NCI-H748 treated with DMSO at 0.1 percent for 48 hours (cell line): ENCODE measurements around the gene DEF6.
A peak's percentile ranks its signal among the peaks of the same experiment; 100 is the strongest.
"Not testable (repeated sequence)": the region's sequence is repeated elsewhere in the genome, so short reads cannot be mapped to it uniquely, and the experiment has no call there.

Source experiments
- DNase-seq: peaks from one replicate; lab custom pipeline; 2025; lab: John Stamatoyannopoulos, UW

DEF6 gene

DNA sequence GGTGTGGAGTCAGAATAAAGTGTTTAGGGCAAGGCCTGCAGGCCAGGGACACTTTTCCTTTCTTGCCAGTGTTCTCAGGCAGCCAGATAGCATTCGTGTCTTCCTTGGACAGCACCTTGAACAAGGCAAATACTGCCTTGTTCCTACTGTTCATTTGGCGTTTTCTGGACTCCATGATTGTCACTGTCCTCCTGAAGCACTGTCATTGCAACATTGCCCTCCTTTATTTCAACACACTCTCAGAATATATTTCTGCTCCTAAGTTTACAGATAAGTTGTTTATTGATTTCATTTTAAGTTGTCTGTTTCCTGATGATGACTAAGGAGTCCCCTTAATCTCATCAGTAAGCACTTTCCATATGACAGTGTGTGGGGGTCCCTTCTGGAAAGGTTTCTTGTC, 15.1 kb upstream of the DEF6 start:
- DNase-seq = no peak

DNA sequence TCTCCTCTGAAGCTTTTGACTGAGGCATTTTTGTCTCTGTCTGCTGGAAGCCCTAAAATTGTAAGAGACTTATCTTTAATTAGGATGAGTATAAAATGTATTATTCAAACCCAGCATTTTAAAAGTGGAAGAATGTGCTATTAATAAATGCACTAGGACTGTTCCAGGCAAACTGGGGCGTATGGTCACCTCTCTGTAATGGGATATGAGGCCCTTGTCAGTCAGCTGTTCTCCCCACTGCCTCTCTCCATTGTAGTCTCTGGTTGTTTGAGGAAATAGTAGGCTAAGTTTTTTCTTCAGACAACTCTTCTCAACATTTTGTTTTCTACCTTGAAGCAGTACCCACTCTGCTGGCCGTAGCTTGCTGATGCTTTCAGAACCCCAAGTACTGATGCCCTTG, 14.3 kb upstream of the DEF6 start:
- no peak for DNase-seq

DNA sequence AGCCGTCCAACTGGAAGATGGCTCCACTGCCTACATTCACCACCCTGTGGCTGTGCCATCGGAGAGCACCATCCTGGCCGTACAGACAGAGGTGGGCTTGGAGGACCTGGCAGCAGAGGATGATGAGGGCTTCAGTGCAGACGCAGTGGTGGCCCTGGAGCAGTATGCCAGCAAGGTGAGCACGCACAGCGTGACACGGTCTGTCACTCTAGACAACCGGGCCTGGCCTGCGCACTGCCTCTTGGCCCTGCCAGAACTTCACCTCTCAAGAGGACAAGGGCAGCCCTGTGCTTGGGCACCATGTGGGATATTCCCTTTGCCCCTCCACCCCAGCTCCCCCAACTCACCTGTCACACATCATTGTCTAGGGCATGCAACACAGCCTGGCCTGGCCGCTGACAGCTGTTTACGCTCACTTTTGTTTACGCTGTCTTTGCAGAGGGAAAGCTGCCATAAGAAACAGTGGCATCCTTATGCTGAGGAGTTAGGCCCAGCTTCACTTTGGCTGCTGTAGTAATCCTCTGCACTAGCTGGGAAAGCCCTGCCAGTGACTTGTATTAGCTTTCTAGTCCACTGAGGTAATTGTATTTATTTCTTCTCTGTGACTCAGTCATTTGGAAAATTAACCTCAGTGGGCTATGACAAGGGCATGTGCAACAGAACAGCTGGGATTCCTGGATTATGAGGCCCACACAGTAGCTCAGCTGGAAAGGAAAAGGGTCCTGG, 9.8 kb upstream of the DEF6 start:
- DNase-seq = no peak

DNA sequence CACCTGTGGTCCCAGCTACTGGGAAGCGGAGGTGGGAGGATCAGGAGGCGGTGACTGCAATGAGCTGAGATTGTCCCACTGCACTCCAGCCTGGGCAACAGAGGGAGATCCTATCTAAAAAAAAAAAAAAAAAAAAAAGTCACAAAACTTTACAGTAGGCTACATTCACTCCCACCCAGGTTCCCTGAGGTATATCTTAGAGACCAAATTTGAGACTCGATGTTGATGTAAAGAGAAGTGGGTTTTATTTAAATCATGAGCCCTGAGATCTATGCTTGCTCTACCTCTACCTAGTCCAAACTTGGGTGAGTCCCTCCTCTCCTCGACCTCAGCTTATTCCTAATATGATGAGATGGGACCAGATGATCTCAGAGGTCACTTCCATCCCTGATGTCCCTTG, 8.8 kb upstream of the DEF6 start:
- DNase-seq = no peak

DNA sequence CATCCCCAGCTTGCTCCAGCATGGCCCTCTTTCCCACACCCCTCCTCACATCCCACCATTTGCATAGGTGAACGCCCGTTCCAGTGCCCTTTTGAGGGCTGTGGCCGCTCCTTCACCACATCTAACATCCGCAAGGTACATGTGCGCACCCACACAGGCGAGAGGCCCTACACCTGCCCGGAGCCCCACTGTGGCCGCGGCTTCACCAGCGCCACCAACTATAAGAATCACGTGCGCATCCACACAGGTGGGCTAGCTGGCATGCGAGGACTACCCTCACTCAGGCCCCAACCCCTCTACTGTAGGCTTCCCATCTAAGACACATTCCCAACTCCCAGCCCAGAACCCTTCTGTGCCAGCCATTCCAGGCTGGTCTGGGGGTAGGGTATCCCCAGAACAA, 6.1 kb upstream of the DEF6 start:
- DNase-seq = no peak

DNA sequence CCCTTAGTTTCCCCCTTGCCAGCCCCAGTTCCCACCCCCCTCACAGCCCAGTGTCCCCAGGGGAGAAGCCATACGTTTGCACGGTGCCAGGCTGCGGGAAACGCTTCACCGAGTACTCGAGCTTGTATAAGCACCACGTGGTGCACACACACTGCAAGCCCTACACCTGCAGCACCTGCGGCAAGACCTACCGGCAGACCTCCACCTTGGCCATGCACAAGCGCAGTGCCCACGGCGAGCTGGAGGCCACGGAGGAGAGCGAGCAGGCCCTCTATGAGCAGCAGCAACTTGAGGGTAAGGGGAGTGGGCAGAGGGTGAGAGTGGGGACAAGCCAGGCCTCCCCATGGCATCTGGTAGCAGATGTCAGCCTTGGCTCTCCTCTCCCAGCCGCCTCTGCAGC, 5.1 kb upstream of the DEF6 start:
- no peak for DNase-seq

DNA sequence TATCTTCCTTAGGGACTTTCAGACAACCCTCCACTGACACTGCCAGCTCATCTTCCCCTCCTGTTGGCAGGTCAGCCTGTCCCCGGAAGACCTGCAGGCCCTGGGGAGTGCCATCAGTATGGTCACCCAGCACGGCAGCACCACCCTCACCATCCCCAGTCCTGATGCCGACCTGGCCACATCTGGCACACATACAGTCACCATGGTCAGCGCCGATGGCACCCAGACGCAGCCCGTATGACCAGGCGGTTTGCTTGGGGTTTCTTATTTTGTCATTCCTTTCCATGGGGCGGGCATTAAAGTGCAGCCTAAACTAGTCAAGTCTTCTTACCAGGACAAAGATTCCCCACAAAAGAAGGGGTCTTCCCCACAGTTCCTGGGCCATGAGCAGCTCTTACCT, 3.9 kb upstream of the DEF6 start:
- DNase-seq = no peak

DNA sequence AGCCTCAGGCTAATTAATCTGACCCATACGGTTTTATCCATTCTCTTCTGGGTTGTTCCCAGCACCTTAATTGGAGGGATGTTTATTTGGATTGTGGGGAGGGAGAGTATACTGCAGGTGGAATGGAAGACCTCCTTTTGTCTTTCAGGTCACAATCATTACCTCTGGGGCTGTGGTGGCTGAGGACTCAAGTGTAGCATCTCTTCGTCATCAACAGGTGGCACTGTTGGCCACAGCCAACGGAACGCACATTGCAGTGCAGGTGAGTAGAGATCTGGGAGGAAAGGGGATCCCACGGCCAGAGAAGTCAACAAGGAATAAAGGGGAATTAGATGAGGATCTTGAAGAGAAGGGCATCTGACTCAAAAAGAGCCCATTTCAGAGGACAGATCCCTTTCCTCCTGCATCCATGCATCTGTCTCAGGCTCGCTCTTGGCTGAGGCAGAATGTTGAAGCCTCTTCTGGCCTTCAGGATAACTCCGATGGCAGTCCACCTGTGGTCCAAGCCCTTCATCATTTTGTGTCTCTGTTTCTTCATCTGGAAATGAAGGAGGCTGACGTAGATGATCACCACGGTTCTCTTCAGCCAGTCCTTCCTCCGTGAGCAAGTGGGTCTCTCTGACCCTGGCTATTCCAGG, 3.2 kb upstream of the DEF6 start:
- peak; percentile 82 for DNase-seq

DNA sequence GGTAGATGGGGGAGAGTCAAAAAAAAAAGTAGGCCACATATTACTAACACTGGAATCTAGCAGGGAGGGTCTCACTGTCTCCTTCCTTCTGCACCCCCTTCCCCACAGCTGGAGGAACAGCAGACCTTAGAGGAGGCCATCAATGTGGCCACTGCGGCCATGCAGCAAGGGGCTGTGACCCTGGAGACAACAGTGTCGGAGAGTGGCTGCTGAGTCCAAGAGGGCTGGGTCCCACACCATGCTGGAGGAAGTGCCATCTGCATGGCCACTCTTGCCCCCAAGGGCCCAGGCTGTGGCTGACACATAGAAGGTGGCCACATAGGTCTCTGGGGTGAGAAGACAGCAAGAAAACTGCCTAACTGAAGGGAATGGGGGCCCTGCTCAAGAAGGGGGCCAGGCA, 2.6 kb upstream of the DEF6 start:
- DNase-seq = no peak

DNA sequence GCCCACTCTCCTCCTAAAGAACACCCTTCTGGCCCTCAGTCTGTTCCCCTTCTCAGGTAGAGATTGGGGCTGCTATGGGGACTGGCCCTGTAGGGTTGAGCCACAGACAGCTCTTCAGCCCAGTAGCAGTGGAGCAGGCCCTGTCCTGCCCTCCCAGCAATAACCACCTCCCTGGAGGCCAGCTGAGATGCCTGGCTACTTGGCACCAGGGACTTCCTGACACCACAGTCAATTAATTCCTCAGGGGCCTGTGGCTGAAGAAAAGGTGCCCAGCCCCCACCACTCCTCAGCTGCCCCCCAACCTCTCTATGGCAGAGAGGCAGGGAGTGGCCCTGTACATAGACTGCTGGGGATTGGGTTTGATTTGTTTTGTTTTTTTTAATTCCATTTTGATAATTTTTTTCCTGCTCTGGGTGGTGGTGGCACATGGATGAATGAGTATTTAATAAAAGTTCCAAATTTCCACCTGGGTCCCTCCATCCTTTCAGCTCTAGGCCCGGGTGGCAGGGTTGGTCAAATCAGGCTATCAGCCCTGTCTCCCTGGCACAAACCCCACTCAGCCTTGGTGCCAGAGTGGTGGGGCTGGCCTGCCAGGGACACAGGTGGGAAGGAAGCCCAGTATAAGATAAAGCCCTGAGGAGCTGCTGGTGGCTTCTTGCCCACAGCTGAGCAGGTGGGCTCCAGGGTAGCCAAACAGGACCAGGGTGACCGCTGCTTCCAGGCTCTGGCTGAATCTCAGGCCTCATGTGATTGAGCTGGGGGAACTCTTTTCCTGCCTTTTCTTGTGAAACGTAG, 1.9 kb upstream of the DEF6 start:
- DNase-seq = no peak

DNA sequence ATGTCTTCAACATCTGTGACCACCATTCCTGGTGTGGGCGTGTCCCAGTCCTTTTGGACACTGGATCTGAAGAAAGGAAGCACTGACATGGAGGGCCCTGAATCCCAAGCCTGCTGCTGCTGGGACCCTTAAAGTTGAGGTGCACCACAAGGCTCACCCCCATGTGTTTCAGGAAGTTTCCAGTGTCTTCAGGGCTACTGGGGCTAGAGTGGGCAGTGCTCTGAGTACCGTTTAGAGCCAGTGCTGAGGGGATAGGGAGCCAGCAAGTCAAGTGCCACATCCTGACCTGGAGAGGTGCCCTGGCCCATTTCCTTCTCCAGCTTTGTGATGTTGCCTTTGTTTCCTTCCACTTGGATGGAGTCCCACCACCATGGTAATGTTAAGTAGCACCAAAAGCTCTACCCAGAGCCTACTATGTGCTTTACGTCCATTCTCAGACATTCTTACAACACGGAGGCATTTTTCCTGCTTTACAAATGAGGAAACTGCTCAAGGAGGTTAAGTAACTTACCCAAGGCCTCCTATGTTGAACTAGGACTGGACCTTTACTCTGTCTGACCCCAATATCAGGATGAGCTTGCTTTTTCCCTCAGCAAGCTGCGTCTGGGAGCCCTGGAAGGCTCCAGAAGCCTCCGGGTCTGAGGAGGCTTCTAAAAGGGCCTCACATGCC, 552 bp upstream of the DEF6 start:
- no peak for DNase-seq

DNA sequence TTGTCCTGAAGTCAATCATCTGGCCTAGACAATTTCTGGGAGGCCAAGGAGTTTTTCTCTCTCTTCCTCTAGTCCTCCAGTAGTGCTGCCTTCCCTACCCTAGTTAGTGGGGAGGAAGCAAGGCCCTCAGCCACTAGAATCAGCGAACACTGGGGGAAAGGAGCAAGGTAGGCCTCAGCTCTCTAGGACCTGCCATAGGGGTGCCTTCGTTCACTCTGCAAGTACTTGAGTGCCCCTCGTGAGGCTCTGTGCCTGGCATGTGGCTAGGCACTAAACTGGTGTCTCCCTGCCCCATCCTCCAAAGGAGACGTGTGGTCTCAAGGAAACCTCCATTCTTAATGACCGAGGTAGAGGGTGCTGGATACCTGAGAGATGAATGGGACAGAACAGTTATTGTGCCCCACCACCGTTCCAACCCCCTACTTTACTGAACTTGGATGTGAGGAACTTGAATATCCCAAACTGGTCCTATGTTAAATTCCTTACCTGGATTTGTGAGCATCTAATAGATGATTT, 1.1 kb downstream of the DEF6 start:
- no peak for DNase-seq

DNA sequence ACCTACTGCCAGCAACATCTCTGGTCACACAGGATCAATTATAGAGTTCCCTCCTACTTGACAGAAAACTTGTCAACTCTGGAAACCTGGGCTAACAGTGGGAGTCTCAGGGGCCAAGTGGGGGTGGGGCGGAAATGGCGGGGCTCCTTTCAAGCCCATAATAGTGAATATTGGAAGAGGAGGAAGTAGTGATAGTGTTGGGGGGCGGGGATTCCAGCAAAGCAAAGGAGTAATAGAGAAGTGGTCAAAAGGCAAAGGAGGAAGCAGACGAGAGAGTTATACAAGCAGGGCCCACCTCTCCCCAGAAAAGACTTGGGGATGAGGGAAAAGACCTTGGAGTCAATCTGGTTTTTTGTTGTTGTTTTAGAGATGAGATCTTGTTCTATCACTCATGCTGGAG, 2.1 kb downstream of the DEF6 start:
- no peak for DNase-seq

DNA sequence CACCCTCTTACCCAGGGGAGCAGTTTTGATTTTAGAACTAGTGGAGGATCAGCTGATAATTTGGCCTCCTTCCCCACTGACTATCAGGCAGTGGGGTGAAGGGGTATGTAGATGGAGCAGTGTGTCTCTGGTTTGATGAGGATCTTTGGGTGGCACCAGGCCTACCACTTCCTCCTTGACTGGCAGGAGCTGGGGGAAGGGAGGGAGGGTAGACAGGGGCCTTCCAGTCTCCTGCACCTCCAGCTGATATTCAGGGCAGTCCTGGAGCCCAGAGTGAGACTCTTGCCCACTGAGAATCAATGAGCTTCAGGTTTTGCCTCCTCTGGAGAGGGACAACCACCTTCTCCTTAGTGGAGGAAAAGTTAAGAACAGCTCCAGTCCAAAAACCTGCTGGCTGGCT, 3.2 kb downstream of the DEF6 start:
- no peak for DNase-seq

DNA sequence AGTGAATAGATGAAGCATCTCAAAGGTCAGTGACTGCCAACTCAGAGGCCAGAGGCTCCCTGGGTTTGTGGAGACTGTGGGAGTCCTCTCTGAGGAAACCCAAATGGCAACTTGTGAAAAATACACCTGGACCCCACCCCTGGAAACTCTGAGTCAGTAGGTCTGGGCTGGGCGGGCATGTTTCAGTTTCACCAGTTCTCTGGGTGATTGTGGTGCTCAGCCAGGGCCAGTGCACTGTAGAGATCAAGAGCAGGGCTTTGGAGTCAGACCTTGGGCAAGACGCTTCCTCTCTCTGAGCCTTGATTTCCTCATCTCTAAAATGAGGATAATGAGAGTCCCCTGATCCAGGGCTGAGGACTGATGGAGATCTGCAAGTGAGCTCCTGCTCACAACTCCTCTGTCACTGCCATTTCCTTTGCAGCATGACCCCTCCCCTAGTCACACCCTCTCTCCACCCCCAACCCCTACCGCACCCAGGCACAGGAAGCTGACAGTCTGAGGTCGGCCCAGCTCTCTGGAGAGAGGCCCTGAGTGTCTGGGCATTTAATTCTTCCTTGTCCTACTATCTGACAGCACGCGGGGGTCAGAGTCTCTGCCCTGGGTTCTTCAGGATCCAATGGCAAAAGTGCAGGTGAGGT, 5.1 kb downstream of the DEF6 start:
- no peak for DNase-seq

DNA sequence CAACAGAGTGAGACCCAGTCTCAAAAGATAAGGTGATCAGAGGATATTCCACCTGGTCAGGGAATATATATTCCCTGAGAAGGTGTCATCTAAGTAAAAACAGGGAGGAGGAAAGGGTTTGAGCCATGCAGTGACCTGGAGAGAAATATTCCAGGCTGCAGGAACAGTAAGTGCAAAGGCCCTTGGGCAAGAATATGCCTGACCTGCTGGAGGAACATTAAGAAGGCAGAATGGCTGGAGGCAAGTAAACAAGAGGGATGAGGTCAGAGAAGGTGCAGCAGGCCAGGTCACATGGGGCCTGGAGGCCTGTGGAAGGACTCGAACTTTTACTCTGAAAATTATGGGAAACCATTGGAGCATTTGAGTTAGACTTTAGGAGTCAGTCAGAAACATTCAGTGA, 6.7 kb downstream of the DEF6 start:
- no peak for DNase-seq

DNA sequence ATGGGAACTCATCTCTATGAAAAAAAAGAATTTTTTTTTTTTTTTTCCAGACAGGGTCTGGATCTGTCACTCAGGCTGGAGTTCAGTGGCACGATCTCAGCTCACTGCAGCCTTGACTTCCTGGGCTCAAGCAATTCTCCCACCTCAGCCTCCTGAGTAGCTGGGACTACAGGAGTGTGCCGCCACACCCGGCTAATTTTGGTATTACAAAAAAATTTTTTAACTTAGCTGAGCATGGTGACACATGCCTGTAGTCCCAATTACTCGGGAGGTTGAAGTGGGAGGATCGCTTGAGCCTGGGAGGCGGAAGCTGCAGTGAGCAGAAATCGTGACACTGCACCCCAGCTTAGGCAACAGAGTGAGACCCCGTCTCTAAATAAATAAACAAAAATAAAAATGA, 7.5 kb downstream of the DEF6 start:
- DNase-seq = no peak

DNA sequence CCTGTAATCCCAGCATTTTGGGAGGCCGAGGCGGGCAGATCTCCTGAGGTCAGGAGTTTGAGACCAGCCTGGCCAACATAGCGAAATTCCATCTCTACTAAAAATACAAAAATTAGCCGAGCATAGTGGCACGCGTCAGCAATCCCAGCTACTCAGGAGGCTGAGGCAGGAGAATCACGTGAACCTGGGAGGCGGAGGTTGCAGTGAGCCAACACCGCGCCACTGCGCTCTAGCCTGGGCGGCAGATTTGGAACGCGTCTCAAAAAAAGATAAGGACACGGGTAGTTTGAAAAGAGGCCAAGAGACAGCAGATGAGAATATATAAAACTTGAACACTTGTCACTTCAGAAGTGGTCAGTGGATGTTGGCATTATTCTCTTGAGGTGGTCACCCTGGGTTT, 9.5 kb downstream of the DEF6 start:
- not testable (repeated sequence) for DNase-seq

DNA sequence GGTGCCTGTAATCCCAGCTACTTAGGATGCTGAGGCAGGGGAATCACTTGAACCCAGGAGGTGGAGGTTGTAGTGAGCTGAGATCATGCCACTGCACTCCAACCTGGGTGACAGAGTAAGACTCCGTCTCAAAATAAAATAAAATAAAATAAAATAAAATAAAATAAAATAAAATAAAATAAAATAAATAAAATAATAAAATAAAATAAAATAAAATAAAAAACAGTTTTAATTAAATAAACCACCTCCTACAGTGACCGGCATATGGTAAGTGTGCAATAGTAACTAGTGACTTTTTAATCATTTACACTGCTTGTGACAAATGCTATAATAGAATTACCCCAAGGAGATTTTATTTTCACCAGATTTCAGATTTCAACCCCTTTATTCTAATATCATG, 10.9 kb downstream of the DEF6 start:
- DNase-seq = not testable (repeated sequence)

DNA sequence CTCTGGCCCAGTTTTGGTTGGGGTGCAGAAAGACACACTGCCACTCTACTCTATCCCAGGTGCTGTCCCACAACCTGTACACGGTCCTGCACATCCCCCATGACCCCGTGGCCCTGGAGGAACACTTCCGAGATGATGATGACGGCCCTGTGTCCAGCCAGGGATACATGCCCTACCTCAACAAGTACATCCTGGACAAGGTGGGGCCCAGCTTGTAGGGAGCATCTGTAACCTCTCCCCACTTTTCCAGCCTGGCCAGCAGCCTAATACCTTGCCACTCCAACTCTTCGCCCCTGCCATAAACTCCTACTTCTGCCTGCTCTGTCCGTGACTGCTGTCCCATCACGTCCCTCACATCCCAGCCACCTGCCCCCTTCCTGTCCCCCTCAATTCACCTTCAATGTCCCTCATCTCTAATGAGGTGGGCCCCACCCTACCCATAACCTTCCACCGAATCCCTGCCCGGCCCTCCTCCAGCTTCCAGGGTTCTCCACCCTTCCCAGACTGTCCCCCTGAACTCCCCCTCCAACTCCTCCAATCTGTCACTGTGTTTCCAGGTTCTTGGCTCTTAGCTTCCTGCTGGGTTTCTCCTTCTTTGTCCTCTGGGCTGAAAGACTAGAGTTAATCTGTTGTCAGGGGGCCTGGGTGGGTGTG, 12.1 kb downstream of the DEF6 start:
- no peak for DNase-seq

DNA sequence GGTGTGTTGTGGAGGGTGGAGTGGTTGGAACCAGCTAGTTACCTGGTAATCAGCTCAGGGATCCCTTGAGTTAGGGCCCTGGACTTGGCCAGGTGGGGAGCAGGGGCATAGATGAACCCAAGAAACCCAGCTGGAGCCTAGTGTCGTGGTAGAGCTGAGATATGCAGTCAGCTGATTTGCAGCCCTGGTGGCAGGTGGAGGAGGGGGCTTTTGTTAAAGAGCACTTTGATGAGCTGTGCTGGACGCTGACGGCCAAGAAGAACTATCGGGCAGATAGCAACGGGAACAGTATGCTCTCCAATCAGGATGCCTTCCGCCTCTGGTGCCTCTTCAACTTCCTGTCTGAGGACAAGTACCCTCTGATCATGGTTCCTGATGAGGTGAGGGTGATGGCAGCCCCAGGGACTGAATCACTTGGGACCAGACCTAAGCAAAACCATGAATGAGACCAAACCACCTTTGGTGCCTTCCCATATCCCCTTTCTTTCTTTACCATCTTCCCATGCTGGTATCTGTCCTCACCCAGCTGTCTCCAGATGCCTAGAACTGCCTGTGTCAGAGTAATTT, 12.7 kb downstream of the DEF6 start:
- no peak for DNase-seq
